Karpas-422 (cell line): ENCODE measurements around the gene FER. TPM values are rescaled to one million over a fixed set of nuclear protein-coding genes. Genes with fewer than 3 reads are reported as not detected.

Experiments
- DNase-seq: peaks from one replicate; pipeline ENCODE4 v3.0.0-alpha.2; 2015
- H2AFZ ChIP-seq: fragments of 200-600 bp; sonication (generic); 2 replicates; pipeline ENCODE4 v1.6.1; 2014; ENCODE audit warnings: antibody characterized with exemption, low read length, mixed read lengths
- H3K27ac ChIP-seq: fragments of 200-600 bp; sonication (generic); 2 replicates; pipeline ENCODE4 v1.5.1; 2014; ENCODE audit warnings: mild to moderate bottlenecking, low read length, moderate library complexity
- H3K27me3 ChIP-seq: fragments of 200-600 bp; sonication (generic); 2 replicates; pipeline ENCODE4 v1.6.1; 2014; ENCODE audit warnings: low read length, mixed read lengths
- H3K36me3 ChIP-seq: fragments of 200-600 bp; sonication (generic); 2 replicates; pipeline ENCODE4 v1.6.1; 2014; ENCODE audit warnings: low read length, mixed read lengths; ENCODE audit not compliant: insufficient read depth
- H3K4me1 ChIP-seq: fragments of 200-600 bp; sonication (generic); 2 replicates; pipeline ENCODE4 v1.6.1; 2014; ENCODE audit warnings: mild to moderate bottlenecking, low read length, mixed read lengths
- H3K4me2 ChIP-seq: fragments of 200-600 bp; sonication (generic); 2 replicates; pipeline ENCODE4 v1.6.1; 2014; ENCODE audit warnings: low read length, low read depth, mild to moderate bottlenecking; ENCODE audit not compliant: poor library complexity, severe bottlenecking
- H3K4me3 ChIP-seq: fragments of 200-600 bp; sonication (generic); 2 replicates; pipeline ENCODE4 v1.5.1; 2014; ENCODE audit warnings: mild to moderate bottlenecking, antibody characterized with exemption, low read length, mixed read lengths
- H3K79me2 ChIP-seq: fragments of 200-600 bp; sonication (generic); 2 replicates; pipeline ENCODE4 v1.6.1; 2014; ENCODE audit warnings: mild to moderate bottlenecking, low read length, mixed read lengths
- H3K9ac ChIP-seq: fragments of 200-600 bp; sonication (generic); 2 replicates; pipeline ENCODE4 v1.6.0; 2014; ENCODE audit warnings: low read length
- H3K9me2 ChIP-seq: fragments of 200-600 bp; sonication (generic), shearing (Covaris generic); replicated peaks from 2 replicates; pipeline ENCODE4 v1.6.0; 2014; ENCODE audit warnings: mild to moderate bottlenecking, low read length, moderate library complexity; ENCODE audit not compliant: insufficient read depth
- H3K9me3 ChIP-seq: fragments of 300-700, 200-600 bp; sonication (generic); 2 replicates; pipeline ENCODE4 v1.6.1; 2014; ENCODE audit warnings: low read length, mixed read lengths
- H4K20me1 ChIP-seq: fragments of 200-600 bp; sonication (generic); 2 replicates; pipeline ENCODE4 v1.6.1; 2014; ENCODE audit warnings: mild to moderate bottlenecking, antibody characterized with exemption, low read length, low read depth; ENCODE audit not compliant: insufficient read depth
- total RNA-seq: library from RNA; depleted of rRNA; stranded (reverse); fragments of >200 nt; shearing (Covaris generic); gene quantifications from 2 replicates; pipeline ENCODE4 v1.2.3, GENCODE V29; 2014; ENCODE audit warnings: low replicate concordance

The FER gene
- total RNA-seq, 1 experiment from 2014 or later, result 14.6 TPM

DNA sequence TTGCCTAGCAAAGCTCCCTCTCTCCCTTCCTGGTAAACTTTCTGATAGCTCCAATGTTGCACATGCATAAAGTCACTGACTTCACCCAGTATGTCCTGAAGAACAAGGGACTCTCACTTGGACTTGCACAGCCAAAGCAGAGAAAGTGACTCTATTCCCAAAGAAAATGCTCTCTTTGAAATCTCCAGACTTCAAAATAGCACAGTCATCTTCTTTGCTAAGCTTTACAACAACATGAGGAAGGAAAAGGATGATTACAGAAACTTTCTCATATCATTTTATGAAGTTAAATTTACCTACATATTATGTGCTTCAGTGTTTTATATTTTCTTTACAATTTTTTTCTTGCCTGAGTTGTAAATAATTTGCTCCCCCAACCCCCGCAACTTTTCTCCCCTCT, 397.4 kb downstream of the FER start:
- H3K4me2 ChIP-seq, result no peak overlapping the region
- no peaks in the 10 kb centered on the region for H3K9me3 ChIP-seq
- no peak for DNase-seq
- no peaks in the 10 kb centered on the region for H3K9me2 ChIP-seq
- H3K4me3 ChIP-seq, result no peak overlapping the region
- H3K27me3 ChIP-seq, result no peaks in the 10 kb centered on the region
- no peaks in the 10 kb centered on the region for H3K36me3 ChIP-seq
- no peaks in the 10 kb centered on the region for H3K4me1 ChIP-seq
- no peaks in the 10 kb centered on the region for H4K20me1 ChIP-seq
- H2AFZ ChIP-seq, result no peak overlapping the region
- H3K79me2 ChIP-seq, result no peaks in the 10 kb centered on the region
- H3K9ac ChIP-seq, result no peak overlapping the region
- H3K27ac ChIP-seq, result no peak overlapping the region

- Histone ChIP-seq H3K36me3 (no peaks in the 10 kb centered on the region), H3K27me3 (no peaks in the 10 kb centered on the region), H3K9ac (no peak overlapping the region), H3K9me2 (no peaks in the 10 kb centered on the region), H3K4me3 (no peak overlapping the region), H2AFZ (no peak overlapping the region), H3K9me3 (no peaks in the 10 kb centered on the region), H3K79me2 (no peaks in the 10 kb centered on the region), H3K27ac (no peak overlapping the region), H3K4me2 (no peak overlapping the region), H3K4me1 (no peaks in the 10 kb centered on the region), H4K20me1 (no peaks in the 10 kb centered on the region)
- no peak for DNase-seq
These were observed 398.9 kb downstream of the FER start for GRCh38 chr5:109146591-109146990.

- no peak overlapping the region for H3K4me2 ChIP-seq
- no peaks in the 10 kb centered on the region for H3K4me1 ChIP-seq
- no peak overlapping the region for H2AFZ ChIP-seq
- no peak overlapping the region for H3K27ac ChIP-seq
- H3K27me3 ChIP-seq, result no peaks in the 10 kb centered on the region
- H3K79me2 ChIP-seq, result no peaks in the 10 kb centered on the region
- no peak overlapping the region for H3K9ac ChIP-seq
- no peak for DNase-seq
- H3K9me2 ChIP-seq, result no peaks in the 10 kb centered on the region
- peaks cover 3% of the 10 kb centered on the region; the same call in 1 of the 2 replicates for H4K20me1 ChIP-seq
- H3K36me3 ChIP-seq, result no peaks in the 10 kb centered on the region
- no peak overlapping the region for H3K4me3 ChIP-seq
- no peaks in the 10 kb centered on the region for H3K9me3 ChIP-seq
These were observed 404.9 kb downstream of the FER start for GRCh38 chr5:109152565-109152964.

GRCh38 chr5:109155625-109156024, 407.9 kb downstream of the FER start:
- H3K79me2 ChIP-seq, result no peaks in the 10 kb centered on the region
- H3K4me1 ChIP-seq, result no peaks in the 10 kb centered on the region
- H3K4me3 ChIP-seq, result no peak overlapping the region
- no peak for DNase-seq
- no peaks in the 10 kb centered on the region for H3K36me3 ChIP-seq
- H3K4me2 ChIP-seq, result no peak overlapping the region
- H3K9me2 ChIP-seq, result no peaks in the 10 kb centered on the region
- H3K9me3 ChIP-seq, result no peaks in the 10 kb centered on the region
- no peak overlapping the region for H3K9ac ChIP-seq
- peaks cover 3% of the 10 kb centered on the region; the same call in 1 of the 2 replicates for H4K20me1 ChIP-seq
- no peak overlapping the region for H3K27ac ChIP-seq
- H2AFZ ChIP-seq, result no peak overlapping the region
- no peaks in the 10 kb centered on the region for H3K27me3 ChIP-seq

- Histone ChIP-seq H3K79me2 (no peaks in the 10 kb centered on the region), H4K20me1 (peaks cover 3% of the 10 kb centered on the region; the same call in 1 of the 2 replicates), H3K36me3 (no peaks in the 10 kb centered on the region), H3K9ac (no peak overlapping the region), H3K9me2 (no peaks in the 10 kb centered on the region), H3K27ac (no peak overlapping the region), H3K9me3 (no peaks in the 10 kb centered on the region), H3K4me2 (no peak overlapping the region), H3K4me1 (no peaks in the 10 kb centered on the region), H3K4me3 (no peak overlapping the region), H3K27me3 (no peaks in the 10 kb centered on the region), H2AFZ (no peak overlapping the region)
- DNase-seq, result no peak
These were observed 409.2 kb downstream of the FER start for GRCh38 chr5:109156885-109157284.

DNA sequence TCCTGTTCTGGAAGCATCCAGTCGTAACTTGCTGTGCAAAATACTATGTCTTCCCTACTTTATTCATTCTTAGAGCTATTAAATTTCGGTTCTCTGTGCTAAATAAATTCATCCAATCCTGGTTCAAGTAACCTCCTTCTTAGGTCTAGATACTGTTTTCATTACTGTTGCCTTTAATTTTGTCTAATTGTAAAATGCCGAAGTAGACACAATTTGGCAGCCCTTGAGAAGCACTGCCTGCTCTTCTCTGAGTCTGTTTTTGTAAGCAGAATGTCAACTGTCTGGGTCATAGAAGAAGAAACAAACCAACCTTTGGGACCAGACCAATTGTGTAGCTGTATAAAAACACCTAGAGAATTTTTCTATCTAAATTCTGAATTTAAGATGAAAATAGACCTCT, 412.8 kb downstream of the FER start:
- Histone ChIP-seq H3K4me1 (peaks cover 4% of the 10 kb centered on the region), H3K27ac (no peak overlapping the region), H3K36me3 (no peaks in the 10 kb centered on the region), H3K9me2 (no peaks in the 10 kb centered on the region), H3K9me3 (no peaks in the 10 kb centered on the region), H3K79me2 (no peaks in the 10 kb centered on the region), H3K4me2 (no peak overlapping the region), H2AFZ (no peak overlapping the region), H4K20me1 (peaks cover 3% of the 10 kb centered on the region; the same call in 1 of the 2 replicates), H3K4me3 (no peak overlapping the region), H3K9ac (no peak overlapping the region), H3K27me3 (no peaks in the 10 kb centered on the region)
- DNase-seq, result no peak

DNA sequence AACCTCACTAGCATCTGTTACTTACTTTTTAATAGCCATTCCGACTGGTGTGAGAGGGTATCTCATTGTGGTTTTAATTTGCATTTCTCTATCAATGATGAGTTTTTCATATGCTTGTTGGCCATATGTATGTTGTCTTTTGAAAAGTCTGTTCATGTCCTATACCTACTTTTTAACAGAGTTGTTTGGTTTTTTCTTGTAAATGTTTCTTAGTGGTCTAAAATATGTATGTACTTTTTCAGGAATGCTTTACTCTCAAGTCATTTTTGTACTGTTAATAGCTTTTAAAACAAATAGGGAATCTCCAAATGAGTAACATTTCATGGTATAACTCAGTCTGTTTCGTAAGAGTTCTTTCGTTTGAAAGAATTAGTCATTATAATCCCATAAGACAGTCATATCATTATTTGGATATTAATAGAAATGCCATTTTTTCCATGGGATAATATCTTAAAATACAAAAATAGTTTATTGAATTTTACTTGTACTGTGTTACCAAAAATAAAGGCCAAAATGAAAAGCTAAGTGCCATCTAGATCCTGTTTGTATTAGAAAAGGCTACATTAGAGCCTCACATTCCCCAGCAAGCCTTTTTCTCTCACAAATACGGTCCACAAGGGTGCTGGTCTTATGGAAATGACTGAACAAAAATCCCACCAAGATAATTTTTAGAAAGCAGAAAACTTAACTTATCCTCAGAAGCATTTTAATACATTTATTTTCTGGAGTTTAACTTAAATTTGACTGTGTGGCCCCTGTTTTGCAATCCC, 414.4 kb downstream of the FER start:
- no peaks in the 10 kb centered on the region for H3K27me3 ChIP-seq
- no peak overlapping the region for H2AFZ ChIP-seq
- H3K36me3 ChIP-seq, result no peaks in the 10 kb centered on the region
- 0 out of 2 replicates have a peak, but pooled peaks cover 1% of the 10 kb centered on the region for H4K20me1 ChIP-seq
- DNase-seq, result no peak
- H3K79me2 ChIP-seq, result no peaks in the 10 kb centered on the region
- H3K9me2 ChIP-seq, result no peaks in the 10 kb centered on the region
- H3K4me2 ChIP-seq, result no peak overlapping the region
- no peaks in the 10 kb centered on the region for H3K9me3 ChIP-seq
- H3K4me1 ChIP-seq, result peaks cover 4% of the 10 kb centered on the region
- no peak overlapping the region for H3K27ac ChIP-seq
- H3K4me3 ChIP-seq, result no peak overlapping the region
- no peak overlapping the region for H3K9ac ChIP-seq

DNA sequence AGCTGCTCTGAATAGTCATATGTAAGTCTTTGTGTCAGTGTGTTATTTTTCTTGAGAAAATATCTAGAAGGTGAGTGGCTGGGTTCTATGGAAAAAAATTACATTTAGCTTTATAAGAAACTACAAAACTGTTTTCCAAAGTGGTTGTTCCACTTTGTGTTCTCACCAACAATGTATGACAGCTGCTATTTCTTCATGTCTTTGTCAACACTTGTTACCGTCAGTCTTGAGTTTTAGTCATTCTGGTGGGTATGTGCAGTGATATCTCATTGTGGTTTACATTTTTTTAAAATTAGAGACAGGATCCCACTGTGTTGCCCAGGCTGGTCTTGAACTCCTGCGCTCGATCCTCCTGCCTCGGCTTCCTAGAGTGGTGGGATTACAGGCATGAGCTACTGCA, 415.6 kb downstream of the FER start:
- no peak for DNase-seq
- Histone ChIP-seq H3K36me3 (no peaks in the 10 kb centered on the region), H3K27ac (no peak overlapping the region), H3K4me3 (no peak overlapping the region), H3K79me2 (no peaks in the 10 kb centered on the region), H3K9ac (no peak overlapping the region), H2AFZ (no peak overlapping the region), H3K9me3 (no peaks in the 10 kb centered on the region), H3K4me2 (no peak overlapping the region), H3K9me2 (no peaks in the 10 kb centered on the region), H3K4me1 (peaks cover 4% of the 10 kb centered on the region), H3K27me3 (no peaks in the 10 kb centered on the region), H4K20me1 (no peaks in the 10 kb centered on the region)
